NCI-H2227 treated with DMSO at 0.1 percent for 48 hours (cell line): ENCODE data around the gene TEKT3.

Source experiments
- DNase-seq: peaks from one replicate; lab custom pipeline; 2025; lab: John Stamatoyannopoulos, UW

TEKT3 gene

DNA sequence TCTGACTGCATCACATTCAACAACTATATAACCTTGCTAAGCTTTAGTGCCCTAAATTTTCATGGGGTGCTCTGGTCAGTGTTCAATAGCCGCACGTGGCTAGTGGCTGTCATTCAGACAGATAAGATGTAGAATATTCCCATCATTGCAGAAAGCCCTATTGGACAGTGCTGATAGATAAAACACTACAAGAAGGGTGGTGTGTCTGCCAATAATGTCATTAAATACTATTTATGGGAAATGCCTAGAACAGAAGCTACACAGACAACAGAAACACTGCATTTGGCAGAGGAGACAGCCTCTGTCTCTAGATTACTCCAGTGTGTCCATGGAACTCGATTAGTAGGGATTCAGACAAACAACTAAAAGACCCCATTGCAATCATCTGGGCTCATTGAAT, 47.8 kb downstream of the TEKT3 start:
- DNase-seq = no peak

DNA sequence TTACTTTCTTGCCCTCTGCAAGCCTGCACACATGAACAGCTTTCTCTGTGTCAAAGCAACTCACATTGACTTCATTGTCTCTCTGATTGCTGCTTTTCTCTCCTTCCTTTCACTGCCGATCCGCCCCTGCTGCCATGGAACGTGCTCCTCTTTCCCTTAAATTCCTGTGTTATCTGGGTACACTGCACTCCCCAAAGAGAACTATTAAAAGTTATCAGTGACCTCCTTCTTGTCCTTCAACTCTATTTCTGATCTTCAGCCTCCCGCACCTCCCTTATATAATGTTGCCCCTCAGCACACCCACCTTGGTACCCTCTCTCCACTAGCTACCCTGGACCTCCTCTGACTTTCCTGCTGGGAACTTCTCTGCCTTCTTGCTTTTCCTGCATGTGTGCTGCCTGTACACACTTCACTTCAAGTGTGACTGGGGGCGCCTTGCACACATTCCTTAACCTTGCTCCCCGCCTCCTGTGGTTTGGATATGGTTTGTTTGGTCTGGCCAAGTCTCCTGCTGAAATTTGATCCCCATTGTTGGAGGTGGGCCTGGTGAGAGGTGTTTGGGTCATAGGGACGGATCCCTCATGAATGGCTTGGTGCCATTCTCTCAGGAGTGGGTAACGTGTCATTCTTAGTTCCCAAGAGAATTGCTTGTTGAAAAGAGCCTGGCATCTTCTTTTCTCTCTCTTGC, 49.6 kb downstream of the TEKT3 start:
- no peak for DNase-seq

DNA sequence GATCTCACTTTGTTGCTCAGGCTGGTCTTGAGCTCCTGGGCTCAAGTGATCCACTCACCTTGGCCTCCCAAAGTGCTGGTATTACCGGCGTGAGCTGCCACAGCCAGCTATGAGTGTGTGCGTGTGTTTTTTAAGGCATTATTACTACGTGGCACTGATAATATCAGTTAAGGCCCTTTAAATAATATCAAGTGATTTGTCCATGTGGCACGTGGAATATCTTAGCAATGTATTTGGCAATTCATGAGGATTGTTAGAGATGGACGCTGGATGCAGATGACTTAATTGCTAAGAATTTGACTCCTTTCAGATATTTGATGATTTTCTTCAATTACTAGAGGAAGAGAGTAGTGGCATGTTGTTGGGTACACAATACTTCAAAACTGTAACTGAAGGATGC, 50.8 kb downstream of the TEKT3 start:
- DNase-seq = no peak

DNA sequence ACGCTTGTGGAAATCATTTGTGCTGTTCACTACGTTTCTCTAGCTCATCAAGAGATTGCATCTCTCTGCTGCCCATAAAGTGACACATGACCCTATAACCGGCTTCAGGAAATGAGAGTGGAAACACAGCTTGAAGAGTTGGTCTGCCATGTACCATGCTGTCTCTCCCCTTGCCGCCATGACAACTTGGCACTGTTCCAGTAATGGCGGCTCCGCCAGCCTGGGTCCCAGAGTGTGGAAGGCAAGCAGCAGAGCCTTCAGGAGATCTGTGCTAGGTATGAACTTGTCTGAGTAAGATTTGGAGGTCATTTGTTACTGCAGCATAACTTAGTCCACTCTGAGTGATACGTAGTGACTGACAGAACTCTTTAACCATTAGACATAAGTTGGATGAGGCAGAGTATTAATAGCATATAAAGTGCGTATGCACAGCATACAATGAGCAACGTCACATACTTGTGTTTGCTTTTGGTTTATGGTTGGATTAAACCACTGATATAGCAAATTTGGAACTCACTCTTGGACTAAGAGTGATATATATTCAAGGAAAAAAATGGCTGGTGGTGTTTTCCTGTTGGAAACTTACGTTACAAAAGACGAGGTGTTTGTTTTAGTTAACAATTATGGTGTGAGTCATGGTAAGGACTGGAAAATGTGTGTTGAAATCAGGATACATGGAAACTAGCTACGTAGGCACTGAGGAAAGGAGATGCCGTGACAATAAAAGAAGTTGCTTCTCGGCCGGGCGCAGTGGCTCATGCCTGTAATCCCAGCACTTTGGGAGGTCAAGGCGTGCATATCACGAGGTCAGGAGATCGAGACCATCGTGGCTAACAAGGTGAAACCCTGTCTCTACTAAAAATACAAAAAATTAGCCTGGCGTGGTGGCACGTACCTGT, 51.9 kb downstream of the TEKT3 start:
- DNase-seq = no peak

DNA sequence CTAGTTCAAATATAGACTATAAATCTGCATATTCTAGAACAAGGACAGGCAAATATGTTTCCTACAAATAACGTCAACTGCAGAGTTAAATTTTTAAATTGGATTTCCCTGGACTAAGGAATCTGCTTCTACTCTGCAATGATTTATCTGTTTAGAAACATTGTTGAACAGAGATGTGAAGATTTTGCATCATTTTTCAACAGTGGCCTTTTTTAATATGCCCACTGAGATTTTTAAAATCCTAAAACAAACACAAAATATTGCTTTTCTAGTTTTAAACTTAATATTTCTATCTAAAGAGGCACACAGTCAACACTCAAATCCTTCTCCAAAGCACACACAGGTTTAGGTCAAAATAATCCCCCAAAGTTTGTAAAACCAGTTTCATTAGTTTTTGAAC, 52.5 kb downstream of the TEKT3 start:
- no peak for DNase-seq

DNA sequence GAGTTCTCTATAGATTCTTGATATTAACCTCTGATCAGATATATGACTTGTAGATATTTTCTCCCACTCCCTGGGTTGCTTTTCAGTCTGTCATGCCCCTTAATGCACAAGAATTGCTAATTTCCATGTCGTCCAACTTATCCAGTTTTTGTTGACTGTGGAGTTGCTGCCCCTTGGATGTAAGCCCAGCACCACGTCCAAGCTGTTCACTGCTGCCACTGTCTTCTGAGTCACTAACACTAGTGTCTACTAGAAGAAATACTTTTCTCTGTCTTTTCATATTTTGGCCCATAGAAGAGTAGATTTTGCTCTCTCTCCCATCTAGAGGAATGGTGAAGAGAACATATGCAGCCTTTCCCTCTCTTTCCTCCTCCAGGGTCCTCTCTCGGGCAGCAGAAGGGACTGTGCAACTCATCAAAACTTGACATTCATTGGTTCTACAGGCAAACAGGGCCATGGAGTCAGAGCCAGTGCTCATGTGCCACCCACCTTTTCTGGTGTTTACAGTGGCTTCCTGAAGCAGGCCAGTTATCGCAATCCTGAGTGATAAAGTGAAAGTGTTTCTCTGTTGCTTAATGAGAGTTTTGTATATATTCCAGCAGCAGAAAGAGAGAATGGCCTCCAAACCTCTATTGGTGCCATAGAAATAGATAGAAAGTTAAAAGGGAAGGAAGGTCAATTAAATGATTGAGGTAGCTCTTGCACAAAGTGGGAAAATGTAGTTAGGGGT, 53.7 kb downstream of the TEKT3 start:
- no peak for DNase-seq

DNA sequence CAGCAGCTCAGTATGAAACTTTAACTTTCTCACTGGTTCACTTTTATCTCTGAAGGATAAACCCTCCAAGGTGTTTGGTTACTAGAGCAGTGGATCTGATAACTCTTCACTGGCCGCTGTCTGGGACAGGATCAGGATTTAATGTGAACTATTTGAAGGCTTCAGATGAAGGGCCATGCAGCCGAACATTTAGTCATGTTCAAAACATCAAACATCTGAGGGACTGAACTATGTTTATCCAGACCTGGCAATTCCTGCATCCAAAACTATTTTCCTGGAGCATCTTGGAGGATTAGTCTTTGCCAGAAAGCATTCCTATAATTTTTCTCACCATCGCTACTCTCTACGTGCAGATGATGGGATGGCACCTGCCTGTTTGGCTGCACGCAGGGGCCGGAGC, 55.9 kb downstream of the TEKT3 start:
- DNase-seq = no peak

DNA sequence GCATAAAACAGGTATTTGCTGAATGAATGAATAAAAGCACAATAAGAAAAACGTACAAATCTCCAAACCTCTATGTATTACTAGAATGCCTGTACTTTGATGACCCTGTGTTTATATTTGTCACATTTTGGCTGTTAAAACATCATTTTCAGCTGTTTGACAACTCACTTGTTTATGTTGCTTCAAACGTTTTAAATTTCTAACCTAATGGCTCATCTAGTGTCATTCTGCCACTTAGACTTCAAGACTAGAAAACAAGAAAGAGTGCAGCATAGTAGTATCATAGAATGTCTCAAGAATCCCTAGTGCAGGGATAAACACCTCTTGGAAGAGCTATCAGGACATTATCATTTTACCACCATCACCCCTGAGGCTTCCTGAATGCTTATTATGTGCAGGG, 56.9 kb downstream of the TEKT3 start:
- DNase-seq = no peak

DNA sequence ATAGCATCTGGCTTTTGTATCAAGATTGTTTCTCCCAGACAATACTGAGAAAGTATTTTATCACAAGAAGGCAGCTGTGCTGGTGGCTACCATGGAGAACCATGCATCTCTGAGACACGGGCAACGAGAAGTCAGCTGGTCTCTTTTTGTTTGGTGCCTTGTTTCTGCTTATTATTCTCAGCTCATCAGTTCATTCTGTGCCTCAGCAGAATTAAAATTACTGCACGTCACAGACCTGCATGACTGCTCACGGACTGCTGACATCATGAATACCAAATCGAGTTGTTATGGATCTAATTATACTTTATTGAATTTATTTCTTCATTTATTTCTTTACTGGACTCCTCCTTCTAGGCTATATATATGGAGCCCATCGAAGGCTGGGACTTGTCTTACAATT, 57.3 kb downstream of the TEKT3 start:
- no peak for DNase-seq

DNA sequence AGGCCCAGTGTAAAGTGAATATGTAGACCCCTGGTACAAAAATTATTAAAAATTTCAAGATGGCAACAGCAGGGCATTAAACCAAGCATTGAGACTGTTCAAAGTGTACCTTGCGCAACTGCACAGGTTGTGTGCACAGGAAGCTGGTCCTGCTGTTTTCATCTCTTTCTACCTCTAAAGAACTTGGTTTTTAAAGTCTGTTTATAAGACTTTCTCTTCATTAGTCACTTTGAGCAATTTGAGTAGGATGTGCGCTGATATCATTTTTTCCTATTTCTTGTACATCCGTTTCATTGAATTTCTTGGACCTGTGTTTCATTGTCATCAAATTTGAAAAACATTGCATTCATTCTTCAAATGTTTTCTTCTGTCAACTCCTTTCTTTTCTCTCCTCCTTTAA, 59.5 kb downstream of the TEKT3 start:
- no peak for DNase-seq

DNA sequence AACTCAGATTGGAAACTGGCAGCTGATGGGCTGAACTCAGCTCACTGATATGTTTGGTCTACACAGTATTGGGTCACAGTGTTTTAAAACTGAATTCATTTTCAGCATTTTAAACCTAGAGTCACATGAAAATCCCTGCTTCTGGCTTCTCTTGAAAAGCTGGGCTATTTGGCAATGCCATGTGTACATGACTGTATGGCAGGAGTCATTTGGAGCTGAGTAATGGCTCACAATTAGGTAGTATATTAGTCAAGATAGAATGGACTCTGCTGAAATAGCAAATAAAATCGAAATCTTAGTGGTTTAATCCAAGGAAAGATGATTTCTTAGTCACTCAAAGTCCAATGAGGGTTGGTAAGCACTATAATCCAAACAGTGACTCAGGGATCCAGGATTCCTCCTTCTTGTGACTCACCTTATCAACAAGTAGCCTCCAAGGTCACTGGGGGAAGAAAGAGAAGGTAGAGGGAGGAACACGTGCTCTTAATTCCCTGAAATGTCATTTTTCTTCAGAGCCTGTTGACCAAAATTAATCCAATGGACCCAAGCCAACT, 62.4 kb downstream of the TEKT3 start:
- DNase-seq = no peak

DNA sequence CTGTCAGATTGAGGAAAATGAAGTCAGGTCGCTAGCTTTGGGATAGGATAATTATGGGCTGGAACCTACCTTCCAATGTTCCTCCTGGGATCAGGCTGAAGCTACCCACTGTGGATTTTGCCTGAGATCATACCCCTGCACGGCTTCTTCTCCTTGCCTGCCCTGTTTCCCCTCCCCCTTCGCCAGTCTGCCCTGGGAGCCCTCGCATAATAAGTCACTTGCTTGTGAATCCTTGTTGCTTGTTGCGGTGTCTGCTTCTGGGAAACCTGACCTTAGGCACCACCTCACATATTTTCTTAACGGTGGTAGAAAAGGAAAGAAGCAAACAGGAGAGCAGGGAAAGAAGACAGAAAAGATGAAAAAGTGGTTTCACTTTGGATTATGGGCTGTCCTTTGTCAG, 63.0 kb downstream of the TEKT3 start:
- DNase-seq = no peak

DNA sequence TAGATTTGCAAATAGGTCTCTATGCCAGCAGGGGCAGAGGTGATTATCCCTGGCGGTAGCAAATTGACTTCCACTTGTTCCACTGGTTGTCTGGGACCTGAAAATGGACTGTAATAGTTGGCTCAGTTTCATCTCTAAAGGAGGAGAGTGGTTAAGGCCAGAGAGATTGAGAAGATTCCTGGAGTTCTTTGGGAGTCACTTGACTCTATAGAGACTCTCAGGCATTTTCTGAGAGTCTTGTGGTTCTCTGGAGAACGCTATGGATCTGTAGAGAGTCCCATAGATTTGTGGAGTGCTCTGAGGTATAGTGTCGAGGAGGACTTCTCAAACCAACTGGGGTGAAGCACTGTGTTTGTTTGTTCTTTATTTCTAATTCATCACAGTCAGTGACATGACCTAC, 67.4 kb downstream of the TEKT3 start:
- no peak for DNase-seq

DNA sequence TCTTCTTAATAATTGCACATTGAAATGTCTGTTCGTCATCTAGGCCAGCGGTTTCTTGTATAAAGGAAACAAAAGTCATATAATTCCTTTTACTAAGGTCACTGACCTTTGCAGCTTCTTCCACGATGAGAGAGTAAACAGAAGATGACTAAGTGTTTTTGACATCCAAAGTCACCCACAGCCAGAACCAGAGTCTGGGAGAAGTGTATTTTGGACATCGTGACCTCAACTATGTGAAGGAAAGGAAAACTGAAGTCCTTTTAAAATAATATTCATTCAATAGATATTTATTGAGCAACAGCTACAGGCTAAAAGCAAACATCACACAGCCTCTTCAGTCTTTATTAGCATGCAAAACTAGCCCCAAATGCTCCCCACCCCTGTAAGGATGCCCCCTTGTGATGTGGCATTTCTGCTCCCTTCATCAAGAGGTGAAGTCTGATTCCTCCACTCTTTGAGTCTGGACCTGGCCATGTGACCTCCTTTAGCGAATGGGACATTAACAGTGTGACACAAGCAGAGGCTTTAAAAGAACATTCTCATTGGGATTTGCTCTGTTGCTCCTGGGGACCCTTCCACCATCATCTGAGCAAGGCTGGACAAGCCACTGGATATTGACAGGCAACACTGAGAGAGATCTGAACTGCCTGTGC, 68.1 kb downstream of the TEKT3 start:
- no peak for DNase-seq

DNA sequence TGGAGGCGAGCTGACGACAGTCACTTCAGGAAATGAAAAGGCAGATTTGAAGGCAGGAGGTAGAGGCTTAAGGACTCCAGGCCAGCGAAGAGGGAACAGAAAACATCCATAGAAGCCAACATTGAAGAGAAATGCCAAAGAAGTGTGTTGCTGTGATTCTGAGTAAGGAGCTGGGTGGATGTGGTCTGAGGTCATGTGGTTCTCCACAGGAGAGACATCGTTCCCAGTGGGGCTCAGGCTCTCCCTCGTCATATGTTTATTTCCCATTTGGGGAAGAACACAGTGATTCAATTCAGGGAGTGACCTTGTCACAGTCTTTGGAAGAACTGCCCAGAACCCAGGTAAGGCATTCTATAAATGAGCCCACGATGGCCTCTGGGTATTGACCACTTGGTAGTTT, 69.7 kb downstream of the TEKT3 start:
- no peak for DNase-seq

DNA sequence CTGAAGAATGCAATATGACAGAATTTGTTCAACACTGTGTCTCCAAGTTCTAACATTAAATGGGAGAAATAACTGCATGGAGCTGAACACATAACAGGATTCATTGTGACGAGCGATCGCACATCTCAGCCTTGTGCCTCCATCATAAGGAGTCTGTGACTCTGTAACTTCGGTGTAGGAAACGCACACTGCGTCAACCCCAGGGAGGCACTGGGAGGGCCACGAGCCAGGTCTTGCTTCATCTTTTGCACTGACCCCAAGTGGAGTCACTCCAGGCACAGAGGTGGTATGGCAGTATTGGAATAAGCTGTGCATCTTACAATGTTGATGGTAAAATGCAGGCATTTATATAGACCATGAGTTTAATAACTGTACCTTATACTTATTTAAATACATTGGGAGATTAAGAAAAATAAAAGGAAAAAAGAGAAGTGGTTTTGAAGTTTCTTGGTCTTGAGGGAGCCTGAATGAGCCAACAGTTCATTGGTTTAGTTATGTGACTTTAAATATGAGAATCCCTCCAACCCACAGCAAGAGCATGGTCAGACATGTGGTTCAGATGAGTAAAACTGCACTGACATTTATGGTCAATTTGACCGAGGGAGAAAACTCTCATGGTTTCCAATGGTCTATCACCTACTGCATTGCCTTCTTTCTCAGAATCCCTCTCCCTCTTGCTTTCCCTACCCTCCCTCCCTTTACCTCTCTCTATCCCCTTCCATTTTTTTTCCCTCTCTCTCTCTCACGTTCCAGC, 70.6 kb downstream of the TEKT3 start:
- no peak for DNase-seq

DNA sequence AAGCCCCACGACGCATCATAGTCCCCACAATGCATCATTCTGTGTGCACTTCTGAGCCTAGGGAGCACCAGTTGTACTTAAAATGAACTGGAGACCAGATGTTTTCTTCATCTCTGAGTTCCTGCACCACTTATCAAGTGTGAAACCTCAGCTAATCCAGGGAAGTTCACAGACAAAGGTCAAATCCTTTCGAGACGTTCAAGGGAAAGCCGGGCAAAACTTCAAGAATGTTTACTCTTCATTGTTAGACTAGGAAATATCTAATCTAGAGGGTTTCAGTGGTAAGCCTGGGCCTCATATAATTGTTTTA, 71.7 kb downstream of the TEKT3 start:
- DNase-seq = no peak

DNA sequence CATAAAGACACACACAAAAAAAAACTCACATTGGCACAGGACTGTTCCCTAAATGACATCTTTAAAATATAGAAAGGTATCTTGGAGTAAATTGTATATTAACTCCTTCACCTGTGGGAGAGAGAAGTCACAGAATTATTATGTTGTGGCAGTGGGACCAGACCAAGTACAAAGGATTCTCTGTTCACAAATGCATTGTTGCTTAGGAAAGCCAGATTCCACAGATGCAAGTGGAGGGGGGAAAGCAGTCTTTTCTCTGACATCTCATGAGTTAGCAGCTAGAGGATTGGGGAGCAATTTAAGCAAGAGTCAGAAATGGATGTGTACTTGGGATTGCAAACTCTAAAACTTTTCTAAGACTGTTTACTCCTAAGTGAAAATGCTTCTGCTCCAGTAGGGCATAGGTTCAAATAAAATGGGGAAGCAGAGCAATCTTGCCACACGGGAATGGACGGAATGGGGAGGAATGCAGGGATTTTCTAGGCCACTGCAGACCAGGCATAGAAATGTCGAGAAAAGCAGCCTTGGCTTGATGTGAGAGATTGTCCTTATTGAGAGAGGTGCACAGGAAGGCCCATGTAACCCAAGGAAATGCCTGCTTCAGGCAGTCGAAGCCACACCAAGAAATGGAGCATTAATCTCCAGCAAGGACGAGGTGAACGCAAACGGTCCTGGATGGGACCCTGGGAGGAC, 72.2 kb downstream of the TEKT3 start:
- DNase-seq = no peak

DNA sequence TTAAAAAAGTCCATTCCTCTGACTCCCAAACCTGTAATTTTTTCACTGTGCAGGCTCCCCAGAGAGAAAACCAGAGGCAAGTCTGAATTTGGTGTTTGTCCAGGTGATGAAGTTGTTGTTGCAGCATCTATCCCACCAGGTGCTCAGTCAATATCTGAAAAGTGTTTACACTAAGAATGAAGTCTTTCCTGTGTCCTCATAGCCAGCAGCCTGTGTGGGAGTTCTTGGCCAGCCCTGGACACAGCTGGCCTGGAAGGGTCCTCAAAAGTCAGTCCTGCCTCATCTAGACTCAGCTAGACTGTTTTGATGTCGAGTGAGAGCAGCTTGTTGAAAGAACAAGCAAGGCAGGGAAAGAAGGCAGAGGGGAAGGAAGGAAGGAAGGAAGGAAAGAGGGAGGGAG, 72.9 kb downstream of the TEKT3 start:
- DNase-seq = no peak

DNA sequence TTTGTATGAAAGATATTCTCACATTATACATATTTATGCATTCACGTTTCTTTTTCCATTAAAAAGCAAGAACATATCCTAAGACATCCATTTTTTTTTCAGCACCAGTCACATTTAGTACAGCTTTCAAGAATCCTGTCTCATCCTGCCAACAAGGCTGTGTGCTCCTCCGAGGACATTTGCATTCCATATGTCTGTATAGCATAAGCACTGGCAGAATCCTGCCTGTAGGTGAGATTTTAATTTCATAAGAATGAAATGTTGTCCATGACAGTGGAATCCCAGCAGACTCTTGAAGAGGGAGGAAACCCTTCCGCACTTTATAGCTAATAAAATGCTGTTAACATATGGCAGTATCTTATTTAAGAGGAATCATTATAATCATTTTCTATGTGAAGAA, 73.4 kb downstream of the TEKT3 start:
- DNase-seq = no peak
